HG03457 (cell line): Measurements from ENCODE around the gene TIGD7.
A peak's percentile ranks its signal among the peaks of the same experiment; 100 is the strongest.
"Not testable (repeated sequence)": the region's sequence is repeated elsewhere in the genome, so short reads cannot be mapped to it uniquely, and the experiment has no call there.

Source experiments
- ATAC-seq: cut with Tn5 transposase; IDR thresholded peaks from one replicate; pipeline ENCODE4 v1.9.1; 2021; ENCODE audit warnings: moderate number of reproducible peaks; ENCODE audit not compliant: unreplicated experiment

TIGD7 gene

GRCh38 chr16:3282730-3283542 lies 22.3 kb downstream of the TIGD7 start, which contains the start of gene ZNF263:
Gene ZNF263 (plus strand): TSS chr16:3283491. CDS start chr16:3283819, 328 bp downstream.
- peak; percentile 63 for ATAC-seq

- ATAC-seq: peak; percentile 28
Measured at GRCh38 chr16:3282103-3282729, 23.0 kb downstream of the TIGD7 start.

- no peak for ATAC-seq
Measured at GRCh38 chr16:3281222-3281820, 23.9 kb downstream of the TIGD7 start.

- no peak for ATAC-seq
Measured at GRCh38 chr16:3276679-3277078, 28.6 kb downstream of the TIGD7 start.

GRCh38 chr16:3274947-3275346 lies 30.3 kb downstream of the TIGD7 start:
- no peak for ATAC-seq

GRCh38 chr16:3274490-3274889 lies 30.7 kb downstream of the TIGD7 start:
- ATAC-seq: no peak

- ATAC-seq: not testable (repeated sequence)
Measured at GRCh38 chr16:3271281-3271680, 33.9 kb downstream of the TIGD7 start.

- not testable (repeated sequence) for ATAC-seq
Measured at GRCh38 chr16:3270718-3271117, 34.5 kb downstream of the TIGD7 start.

- no peak for ATAC-seq
Measured at GRCh38 chr16:3268294-3268693, 36.9 kb downstream of the TIGD7 start.

- ATAC-seq: no peak
Measured at GRCh38 chr16:3266873-3267537, 38.2 kb downstream of the TIGD7 start.

GRCh38 chr16:3264137-3265036 lies 40.8 kb downstream of the TIGD7 start:
- ATAC-seq: peak; percentile 80

- ATAC-seq: no peak
Measured at GRCh38 chr16:3262517-3262916, 42.7 kb downstream of the TIGD7 start.

GRCh38 chr16:3259836-3260235 lies 45.4 kb downstream of the TIGD7 start:
- no peak for ATAC-seq

- ATAC-seq: no peak
Measured at GRCh38 chr16:3256866-3257465, 48.3 kb downstream of the TIGD7 start.

- no peak for ATAC-seq
Measured at GRCh38 chr16:3256146-3256865, 48.9 kb downstream of the TIGD7 start, which contains the start of gene MEFV. Gene MEFV (minus strand): TSS chr16:3256633. CDS start chr16:3256587, 46 bp downstream.

- no peak for ATAC-seq
Measured at GRCh38 chr16:3254309-3254708, 50.9 kb downstream of the TIGD7 start.

- no peak for ATAC-seq
Measured at GRCh38 chr16:3252967-3253366, 52.3 kb downstream of the TIGD7 start.

GRCh38 chr16:3249451-3249850 lies 55.8 kb downstream of the TIGD7 start:
- no peak for ATAC-seq

GRCh38 chr16:3249020-3249419 lies 56.2 kb downstream of the TIGD7 start:
- no peak for ATAC-seq
